ENCODE data around the gene PALM3.
"Not testable (repeated sequence)": the region's sequence is repeated elsewhere in the genome, so short reads cannot be mapped to it uniquely, and the experiment has no call there.

DNA sequence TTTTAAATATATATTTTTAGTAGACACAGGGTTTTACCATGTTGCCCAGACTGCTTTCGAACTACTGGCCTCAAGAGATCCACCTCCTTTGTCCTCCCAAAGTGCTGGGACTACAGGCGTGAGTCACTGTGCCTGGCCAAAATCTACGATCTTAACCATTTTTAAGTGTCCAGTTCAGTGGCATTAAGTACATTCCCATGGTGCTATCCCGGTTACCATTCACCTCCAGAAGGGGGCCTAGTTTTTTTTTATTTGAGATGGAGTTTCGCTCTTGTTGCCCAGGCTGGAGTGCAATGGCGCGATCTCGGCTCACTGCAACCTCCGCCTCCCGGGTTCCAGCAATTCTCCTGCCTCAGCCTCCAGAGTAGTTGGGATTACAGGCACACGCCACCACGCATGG, 26.7 kb downstream of the PALM3 start:
- TF ChIP-seq, protein P1, sequence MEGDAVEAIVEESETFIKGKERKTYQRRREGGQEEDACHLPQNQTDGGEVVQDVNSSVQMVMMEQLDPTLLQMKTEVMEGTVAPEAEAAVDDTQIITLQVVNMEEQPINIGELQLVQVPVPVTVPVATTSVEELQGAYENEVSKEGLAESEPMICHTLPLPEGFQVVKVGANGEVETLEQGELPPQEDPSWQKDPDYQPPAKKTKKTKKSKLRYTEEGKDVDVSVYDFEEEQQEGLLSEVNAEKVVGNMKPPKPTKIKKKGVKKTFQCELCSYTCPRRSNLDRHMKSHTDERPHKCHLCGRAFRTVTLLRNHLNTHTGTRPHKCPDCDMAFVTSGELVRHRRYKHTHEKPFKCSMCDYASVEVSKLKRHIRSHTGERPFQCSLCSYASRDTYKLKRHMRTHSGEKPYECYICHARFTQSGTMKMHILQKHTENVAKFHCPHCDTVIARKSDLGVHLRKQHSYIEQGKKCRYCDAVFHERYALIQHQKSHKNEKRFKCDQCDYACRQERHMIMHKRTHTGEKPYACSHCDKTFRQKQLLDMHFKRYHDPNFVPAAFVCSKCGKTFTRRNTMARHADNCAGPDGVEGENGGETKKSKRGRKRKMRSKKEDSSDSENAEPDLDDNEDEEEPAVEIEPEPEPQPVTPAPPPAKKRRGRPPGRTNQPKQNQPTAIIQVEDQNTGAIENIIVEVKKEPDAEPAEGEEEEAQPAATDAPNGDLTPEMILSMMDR (IDR thresholded peaks at IDR 0.05 in 2 of 3, conservative IDR thresholded peaks at IDR 0.05 in 1 of 3; ENCODE audit: borderline replicate concordance in 1 of 3, insufficient read depth in 1 of 3, low read depth in 2 of 3, low read length in 2 of 3) = peak in 2 of 3 experiments; percentile 18 to 30; a peak in 3 of 6 replicates
- TF ChIP-seq POLR2A (IDR thresholded peaks at IDR 0.05; ENCODE audit: borderline replicate concordance, extremely low read depth, insufficient read depth, insufficient read length); POLR2AphosphoS5 (IDR thresholded peaks at IDR 0.05; ENCODE audit: low read depth, low read length); TCF7L2 (IDR thresholded peaks at IDR 0.05; ENCODE audit: borderline replicate concordance, extremely low read depth, insufficient read depth, insufficient read length); EGR1 (IDR thresholded peaks at IDR 0.05; ENCODE audit: low read depth); ZNF274 (IDR thresholded peaks at IDR 0.05; ENCODE audit: low read depth, low read length); SP1 (IDR thresholded peaks at IDR 0.05; ENCODE audit: low read depth); EZH2 (IDR thresholded peaks at IDR 0.05); JUND (IDR thresholded peaks at IDR 0.05): not testable (repeated sequence)
- TF ChIP-seq RAD21 (IDR thresholded peaks at IDR 0.05; ENCODE audit: low read depth) = peak; percentile 2; the same call in 1 of the 2 replicates

All from HCT116 (cell line).